VCaP (cell line): Measurements from ENCODE around the gene DRICH1.
"Not testable (repeated sequence)": the region's sequence is repeated elsewhere in the genome, so short reads cannot be mapped to it uniquely, and the experiment has no call there.

Source experiments
- H3K27ac ChIP-seq: fragments of 450-650 bp; 2 replicates; pipeline ENCODE4 v1.5.1; 2017
- TF ChIP-seq, protein P1 (sequence below): fragments of 450-650 bp; conservative IDR thresholded peaks from 2 replicates; pipeline ENCODE4 v1.5.1; 2017; ENCODE audit warnings: mild to moderate bottlenecking, moderate library complexity

The DRICH1 gene

DNA sequence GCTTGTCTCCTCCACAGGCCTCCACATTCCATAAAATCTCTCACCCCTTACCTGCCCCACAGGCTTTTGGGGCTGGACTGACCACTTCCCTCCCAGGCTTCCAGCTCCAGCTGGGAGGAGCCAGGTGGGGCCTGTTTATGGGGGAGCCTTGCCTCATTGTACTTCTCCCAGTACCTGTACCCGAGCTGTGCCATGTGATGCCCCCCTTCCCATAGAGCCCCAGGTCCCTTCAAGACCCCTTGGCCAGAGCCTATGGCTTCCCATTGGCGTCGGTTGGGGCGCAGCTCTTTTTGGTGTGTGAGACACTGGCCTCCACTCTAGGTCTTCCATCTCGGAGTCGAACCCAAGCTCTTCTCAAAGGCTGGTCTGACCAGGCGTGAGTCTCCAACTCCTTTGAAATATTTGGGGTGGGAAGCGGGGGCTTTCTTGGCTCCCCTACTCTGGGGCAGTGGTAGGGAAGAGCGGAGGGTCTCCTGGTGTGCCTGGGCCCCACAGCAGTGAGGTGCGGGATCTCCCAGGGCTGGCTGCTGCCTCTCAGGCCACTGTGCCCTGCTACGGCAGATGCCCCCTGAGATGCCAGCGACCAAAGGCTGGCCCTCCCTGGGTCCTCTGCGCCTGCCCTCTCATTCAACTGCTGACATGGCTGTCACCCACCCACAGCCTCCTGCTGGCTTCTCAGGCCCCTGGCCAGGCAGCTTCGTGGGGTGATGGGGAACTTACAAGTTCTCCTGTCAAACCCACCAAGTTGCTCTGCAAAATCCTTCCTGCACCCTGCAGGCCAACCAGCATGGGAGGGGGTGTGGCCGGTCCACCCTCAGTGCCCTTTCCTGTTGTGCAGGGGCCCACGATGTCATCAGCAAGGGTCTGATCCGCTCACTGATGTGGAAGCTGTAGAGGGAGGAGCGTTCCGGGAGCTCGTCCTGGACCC lies 25.7 kb downstream of the DRICH1 start:
- TF ChIP-seq, protein P1, sequence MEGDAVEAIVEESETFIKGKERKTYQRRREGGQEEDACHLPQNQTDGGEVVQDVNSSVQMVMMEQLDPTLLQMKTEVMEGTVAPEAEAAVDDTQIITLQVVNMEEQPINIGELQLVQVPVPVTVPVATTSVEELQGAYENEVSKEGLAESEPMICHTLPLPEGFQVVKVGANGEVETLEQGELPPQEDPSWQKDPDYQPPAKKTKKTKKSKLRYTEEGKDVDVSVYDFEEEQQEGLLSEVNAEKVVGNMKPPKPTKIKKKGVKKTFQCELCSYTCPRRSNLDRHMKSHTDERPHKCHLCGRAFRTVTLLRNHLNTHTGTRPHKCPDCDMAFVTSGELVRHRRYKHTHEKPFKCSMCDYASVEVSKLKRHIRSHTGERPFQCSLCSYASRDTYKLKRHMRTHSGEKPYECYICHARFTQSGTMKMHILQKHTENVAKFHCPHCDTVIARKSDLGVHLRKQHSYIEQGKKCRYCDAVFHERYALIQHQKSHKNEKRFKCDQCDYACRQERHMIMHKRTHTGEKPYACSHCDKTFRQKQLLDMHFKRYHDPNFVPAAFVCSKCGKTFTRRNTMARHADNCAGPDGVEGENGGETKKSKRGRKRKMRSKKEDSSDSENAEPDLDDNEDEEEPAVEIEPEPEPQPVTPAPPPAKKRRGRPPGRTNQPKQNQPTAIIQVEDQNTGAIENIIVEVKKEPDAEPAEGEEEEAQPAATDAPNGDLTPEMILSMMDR: no peak
- H3K27ac ChIP-seq: no peak overlapping the region

DNA sequence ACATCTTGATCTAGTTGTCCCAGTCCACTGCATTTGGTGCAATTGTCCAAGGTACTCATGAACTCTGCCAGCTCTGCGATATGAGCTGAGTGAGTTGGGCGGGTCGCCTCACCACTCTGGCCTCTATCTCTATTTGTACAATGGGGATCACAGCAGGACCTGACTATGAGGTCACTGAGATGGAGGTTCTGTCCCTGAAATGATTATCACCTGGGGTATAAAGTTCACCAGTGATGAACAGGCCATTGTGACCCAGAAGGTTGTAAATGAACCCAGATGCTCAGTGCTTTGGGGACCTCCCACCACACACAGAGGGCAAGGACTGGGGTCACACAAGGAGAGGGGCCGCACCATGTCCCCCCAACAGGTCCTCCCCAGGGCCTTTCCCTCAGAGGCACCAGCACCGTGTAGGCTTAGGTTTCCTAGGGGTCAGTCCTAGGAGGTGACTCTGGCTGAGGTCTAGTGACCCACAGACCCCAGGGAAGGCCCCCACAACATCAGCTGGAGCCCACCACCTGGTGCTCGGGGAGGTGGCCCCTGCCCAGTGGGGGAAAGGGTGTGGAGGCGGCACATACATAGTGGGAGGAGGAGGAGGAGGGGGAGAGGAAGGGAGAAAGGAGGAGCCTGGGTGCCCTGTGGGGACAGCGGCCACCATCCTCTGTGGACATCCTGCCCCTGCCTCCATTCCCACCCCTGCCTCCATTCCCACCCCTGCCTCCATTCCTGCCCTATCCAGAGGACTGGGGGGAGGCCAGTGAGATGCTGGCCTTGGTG lies 27.0 kb downstream of the DRICH1 start:
- H3K27ac ChIP-seq: no peak overlapping the region
- TF ChIP-seq, protein P1: no peak

GRCh38 chr22:23603266-23603665 lies 28.9 kb downstream of the DRICH1 start:
- TF ChIP-seq, protein P1: no peak

DNA sequence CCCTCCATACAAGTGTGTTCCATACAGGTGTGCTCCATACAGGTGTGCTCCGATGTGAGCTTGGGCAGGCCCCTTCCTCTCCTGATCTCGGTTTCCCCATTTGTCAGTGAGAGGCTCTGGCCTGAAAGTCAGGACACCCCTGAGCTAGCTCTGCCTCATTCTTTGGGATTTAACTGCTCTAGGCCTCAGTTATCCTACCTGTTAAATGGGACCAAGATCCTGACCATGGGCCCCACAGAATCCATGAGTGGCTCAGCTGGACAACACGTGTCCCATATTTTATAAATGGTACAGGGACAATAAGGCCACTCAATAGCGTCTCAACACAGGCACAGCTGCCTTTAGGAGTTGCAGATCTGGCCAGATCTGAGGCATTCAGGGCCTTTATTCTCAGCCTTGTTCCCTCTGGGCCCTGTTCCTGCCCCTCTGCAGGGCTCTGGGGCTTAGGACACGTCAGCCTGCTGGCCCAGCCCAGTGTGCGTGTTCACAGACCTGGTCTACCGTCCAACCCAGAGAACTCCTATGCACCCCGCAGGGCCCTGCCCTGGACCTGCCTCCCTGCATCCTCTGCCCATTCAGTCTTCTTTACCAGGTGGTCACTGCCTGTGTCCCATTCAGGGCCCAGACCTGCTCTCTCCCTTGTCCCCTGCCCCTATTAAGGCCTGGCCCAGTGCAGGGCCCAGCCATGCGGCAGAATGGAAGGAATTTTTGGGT lies 33.2 kb downstream of the DRICH1 start:
- no peak overlapping the region for H3K27ac ChIP-seq
- TF ChIP-seq, protein P1: no peak

More at GRCh38 chr22:23603266-23603665, 28.9 kb downstream of the DRICH1 start:
- H3K27ac ChIP-seq: no peak overlapping the region

DNA sequence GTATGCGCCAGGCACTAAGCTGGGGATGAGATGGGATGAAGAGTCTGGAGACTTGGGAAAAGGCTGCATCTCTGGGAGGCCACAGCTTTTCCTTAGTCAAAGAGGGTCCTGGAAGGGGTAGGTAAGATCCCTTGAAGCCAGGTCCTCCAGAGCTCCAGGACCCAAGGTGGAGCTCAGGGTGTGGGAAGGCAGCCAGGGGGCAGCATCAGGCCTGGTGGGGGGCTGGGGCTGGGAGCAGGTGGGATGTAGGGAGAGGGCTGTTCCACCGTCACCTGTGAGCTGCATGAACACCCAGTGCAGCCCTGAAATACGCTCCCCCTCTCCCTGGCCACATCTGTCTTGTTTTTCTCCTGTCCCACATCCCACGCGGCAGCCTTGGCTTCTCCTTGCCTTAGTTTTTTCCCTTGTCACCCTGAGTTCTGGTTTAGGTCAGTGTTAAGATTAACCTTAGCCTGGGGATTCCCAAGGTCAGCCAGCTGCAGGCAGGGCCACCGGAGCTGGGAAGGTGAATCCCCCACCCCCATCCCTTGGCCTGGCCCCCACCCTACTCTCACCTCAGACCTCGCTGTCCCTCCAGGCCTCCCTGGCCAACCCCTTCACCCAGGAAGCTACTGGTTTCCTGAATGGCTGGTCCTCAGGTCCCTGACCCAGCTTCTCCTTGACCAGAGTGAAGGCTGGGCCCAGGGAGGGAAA lies 34.4 kb downstream of the DRICH1 start:
- not testable (repeated sequence) for H3K27ac ChIP-seq

DNA sequence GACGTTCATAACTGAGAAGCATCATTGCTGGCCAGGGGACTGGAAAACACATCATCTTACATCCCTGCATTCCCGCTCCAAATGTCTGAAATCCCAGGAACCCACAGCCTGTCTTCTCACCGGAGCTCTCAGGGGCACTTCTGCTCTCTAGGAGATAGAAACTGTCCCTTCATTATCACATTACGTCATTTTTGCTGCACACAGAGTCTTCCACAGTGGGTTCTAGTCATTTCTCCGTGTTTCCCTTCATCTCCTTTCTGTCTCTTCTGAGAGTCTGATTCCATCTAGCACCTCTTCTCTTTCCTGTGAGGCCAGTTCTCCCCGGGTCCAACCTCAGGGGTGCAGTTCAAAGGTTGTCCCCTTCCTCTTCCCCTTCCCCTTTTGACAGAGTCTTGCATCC lies 36.2 kb downstream of the DRICH1 start:
- H3K27ac ChIP-seq: not testable (repeated sequence)

DNA sequence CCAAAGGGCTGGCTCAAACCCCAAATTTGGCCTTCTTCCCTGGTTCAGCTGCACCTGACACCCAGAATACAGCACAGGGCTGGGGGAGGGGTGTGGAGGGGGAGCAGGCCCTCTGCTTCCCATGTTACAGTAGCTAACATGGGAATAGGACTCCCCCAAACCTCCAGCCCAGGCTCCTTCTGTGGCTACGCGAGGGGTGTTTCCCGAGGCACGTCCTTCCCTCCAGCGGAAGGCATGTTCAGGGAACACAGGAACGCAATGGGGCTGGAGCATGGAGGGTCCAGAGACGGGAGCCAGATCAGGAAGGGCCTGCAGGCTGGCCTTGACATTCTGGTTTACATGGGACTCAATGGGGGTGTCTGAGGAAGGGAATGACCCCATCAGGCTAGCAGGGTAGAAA lies 40.3 kb downstream of the DRICH1 start:
- TF ChIP-seq, protein P1: no peak
- no peak overlapping the region for H3K27ac ChIP-seq
